Panc1 (cell line): Measurements from ENCODE around the gene TBC1D10B. TPM values are rescaled to one million over a fixed set of nuclear protein-coding genes. Genes with fewer than 3 reads are reported as not detected.
A peak's percentile ranks its signal among the peaks of the same experiment; 100 is the strongest.

ENCODE experiments used
- ATAC-seq: fragments of 200-7000 bp; cut with Tn5 transposase; 2 replicates; pipeline ENCODE4 v1.9.1; 2020; ENCODE audit warnings: mild to moderate bottlenecking, moderate library complexity
- BruUV-seq: library from RNA; stranded (reverse); fragments of 400-500 nt; replicated peaks from 2 replicates; lab custom pipeline; 2021; lab: Mats Ljungman, UMichigan
- CTCF ChIA-PET: fragments of 300-600 bp; sonication (Branson Sonifier 250); formaldehyde crosslinking; loops from one replicate; lab custom pipeline; 2022; ENCODE audit warnings: antibody characterized with exemption; lab: Charles Lee
- POLR2A ChIA-PET: fragments of 300-600 bp; sonication (Branson Sonifier 250); formaldehyde crosslinking; loops from one replicate; lab custom pipeline; 2022; ENCODE audit warnings: antibody characterized with exemption; lab: Charles Lee
- DNase-seq: peaks from one replicate; pipeline ENCODE4 v3.0.0-alpha.2; 2010; ENCODE audit warnings: low read depth, low spot score
- H3K27ac ChIP-seq: 2 replicates; pipeline ENCODE4 v1.5.1; 2011; ENCODE audit warnings: mild to moderate bottlenecking, low read length, inconsistent platforms
- H3K27me3 ChIP-seq: fragments of 200-500 bp; sonication (Bioruptor generic); 2 replicates; pipeline ENCODE4 v1.6.0; 2014; ENCODE audit warnings: low read length, inconsistent platforms; ENCODE audit not compliant: control insufficient read depth, insufficient read depth
- H3K36me3 ChIP-seq: fragments of 200-500 bp; sonication (Bioruptor generic); 2 replicates; pipeline ENCODE4 v1.5.1; 2014; ENCODE audit warnings: inconsistent platforms, mild to moderate bottlenecking, low read length, moderate library complexity; ENCODE audit not compliant: control insufficient read depth, insufficient read depth
- H3K4me1 ChIP-seq: 2 replicates; pipeline ENCODE4 v1.5.1; 2011; ENCODE audit warnings: inconsistent platforms, mild to moderate bottlenecking, low read length, moderate library complexity; ENCODE audit not compliant: control insufficient read depth, insufficient read depth
- H3K4me3 ChIP-seq, 2 experiments: 2 replicates each; pipeline ENCODE4 v1.5.1; 2011 to 2012; ENCODE audit warnings: low read depth in 2 of 2, low read length in 2 of 2, mild to moderate bottlenecking in 2 of 2, inconsistent platforms in 1 of 2, moderate library complexity in 1 of 2
- H3K9me3 ChIP-seq: fragments of 200-500 bp; sonication (Bioruptor generic); 2 replicates; pipeline ENCODE4 v1.5.1; 2014; ENCODE audit warnings: low read depth, mild to moderate bottlenecking, inconsistent platforms, low read length, moderate library complexity; ENCODE audit not compliant: control insufficient read depth, insufficient read depth
- CTCF ChIP-seq: fragments of 450-650 bp; IDR thresholded peaks from 2 replicates; pipeline ENCODE4 v1.5.1; 2017; ENCODE audit warnings: mild to moderate bottlenecking
- POLR2AphosphoS5 ChIP-seq: IDR thresholded peaks from 2 replicates; pipeline ENCODE4 v1.6.1; 2012; ENCODE audit warnings: mild to moderate bottlenecking, low read depth, low read length, moderate library complexity
- SIN3A ChIP-seq: IDR thresholded peaks from 2 replicates; pipeline ENCODE4 v1.6.1; 2012; ENCODE audit warnings: low read depth, mild to moderate bottlenecking, low read length, moderate library complexity, borderline replicate concordance; ENCODE audit not compliant: insufficient read depth
- TCF7L2 ChIP-seq: IDR thresholded peaks from 2 replicates; pipeline ENCODE4 v1.6.1; 2011; ENCODE audit warnings: mild to moderate bottlenecking, low read depth, low read length, inconsistent platforms
- in situ Hi-C: cut with HindIII; loops from 2 replicates; pipeline ENCODE4 v1.10.0; 2016; ENCODE audit warnings: low sequenced_read_pairs, low pct_unique_long_range_greater_than_20kb
- intact Hi-C: fragments of 100-400 bp; cut with micrococcal nuclease; formaldehyde crosslinking; loops from one replicate; pipeline ENCODE4 v1.10.0; 2022; ENCODE audit not compliant: unreplicated experiment
- total RNA-seq: library from RNA; stranded (reverse); gene quantifications from one replicate; pipeline ENCODE4 v1.2.1, GENCODE V29; 2021; ENCODE audit not compliant: unreplicated experiment
- TF ChIP-seq, protein P1 (sequence below), 2 experiments: IDR thresholded peaks; 2 replicates each; pipeline ENCODE4 v1.6.1; 2011 to 2012; ENCODE audit warnings: low read depth in 2 of 2, control low read depth in 1 of 2, low read length in 1 of 2, mild to moderate bottlenecking in 1 of 2, moderate library complexity in 1 of 2; ENCODE audit not compliant: insufficient read depth in 1 of 2

The TBC1D10B gene
- total RNA-seq, 1 experiment from 2014 or later, result 52.6 TPM

- Histone ChIP-seq H3K36me3 (no peaks in the 10 kb centered on the region), H3K4me1 (peaks cover 14% of the 10 kb centered on the region), H3K27ac (peak overlapping the region; percentile 93), H3K27me3 (no peaks in the 10 kb centered on the region), H3K4me3 (peak overlapping the region; percentile 85), H3K9me3 (no peaks in the 10 kb centered on the region)
- ATAC-seq (no peak), DNase-seq (no peak)
- in situ Hi-C loops (no loop called here), intact Hi-C loops (no loop called here)
- CTCF ChIA-PET, result interaction anchor here (0.6 to 1.6 kb wide), 5 partner anchors 13 to 275 kb away, joined by 3 to 9 read pairs (median 3); partner anchors contain the start of gene DCTPP1
- TF ChIP-seq, protein P1, sequence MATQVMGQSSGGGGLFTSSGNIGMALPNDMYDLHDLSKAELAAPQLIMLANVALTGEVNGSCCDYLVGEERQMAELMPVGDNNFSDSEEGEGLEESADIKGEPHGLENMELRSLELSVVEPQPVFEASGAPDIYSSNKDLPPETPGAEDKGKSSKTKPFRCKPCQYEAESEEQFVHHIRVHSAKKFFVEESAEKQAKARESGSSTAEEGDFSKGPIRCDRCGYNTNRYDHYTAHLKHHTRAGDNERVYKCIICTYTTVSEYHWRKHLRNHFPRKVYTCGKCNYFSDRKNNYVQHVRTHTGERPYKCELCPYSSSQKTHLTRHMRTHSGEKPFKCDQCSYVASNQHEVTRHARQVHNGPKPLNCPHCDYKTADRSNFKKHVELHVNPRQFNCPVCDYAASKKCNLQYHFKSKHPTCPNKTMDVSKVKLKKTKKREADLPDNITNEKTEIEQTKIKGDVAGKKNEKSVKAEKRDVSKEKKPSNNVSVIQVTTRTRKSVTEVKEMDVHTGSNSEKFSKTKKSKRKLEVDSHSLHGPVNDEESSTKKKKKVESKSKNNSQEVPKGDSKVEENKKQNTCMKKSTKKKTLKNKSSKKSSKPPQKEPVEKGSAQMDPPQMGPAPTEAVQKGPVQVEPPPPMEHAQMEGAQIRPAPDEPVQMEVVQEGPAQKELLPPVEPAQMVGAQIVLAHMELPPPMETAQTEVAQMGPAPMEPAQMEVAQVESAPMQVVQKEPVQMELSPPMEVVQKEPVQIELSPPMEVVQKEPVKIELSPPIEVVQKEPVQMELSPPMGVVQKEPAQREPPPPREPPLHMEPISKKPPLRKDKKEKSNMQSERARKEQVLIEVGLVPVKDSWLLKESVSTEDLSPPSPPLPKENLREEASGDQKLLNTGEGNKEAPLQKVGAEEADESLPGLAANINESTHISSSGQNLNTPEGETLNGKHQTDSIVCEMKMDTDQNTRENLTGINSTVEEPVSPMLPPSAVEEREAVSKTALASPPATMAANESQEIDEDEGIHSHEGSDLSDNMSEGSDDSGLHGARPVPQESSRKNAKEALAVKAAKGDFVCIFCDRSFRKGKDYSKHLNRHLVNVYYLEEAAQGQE (IDR thresholded peaks at IDR 0.05; ENCODE audit: insufficient read depth in 1 of 2, low read depth in 2 of 2, low read length in 1 of 2), result no peak
- 0 out of 2 replicates have a peak, but pooled peaks have one; percentile 36 for TF ChIP-seq SIN3A
- TF ChIP-seq TCF7L2, result no peak
- TF ChIP-seq POLR2AphosphoS5, result no peak
- POLR2A ChIA-PET, result interaction anchor here (0.6 kb wide), 1 partner anchor 234 kb away, joined by 4 read pairs; no protein-coding TSS in a partner anchor
- BruUV-seq, result no TSS peak
These were observed 25.8 kb upstream of the TBC1D10B start for GRCh38 chr16:30395992-30396585.

GRCh38 chr16:30395155-30395991 lies 25.1 kb upstream of the TBC1D10B start, which contains the start of gene ZNF48:
TSS of gene ZNF48 (plus strand) at chr16:30395420. CDS start at chr16:30395795, 375 bp downstream.
- ChIA-PET CTCF (interaction anchor here (0.6 to 1.6 kb wide), 5 partner anchors 14 to 276 kb away, joined by 3 to 9 read pairs (median 3); partner anchors contain the start of gene DCTPP1), POLR2A (interaction anchor here (0.6 kb wide), 2 partner anchors 234 to 506 kb away, joined by 3 to 4 read pairs; no protein-coding TSS in a partner anchor)
- intact Hi-C loops, result no loop called here
- Histone ChIP-seq H3K9me3 (no peaks in the 10 kb centered on the region), H3K4me3 (peak within 1 kb of the TSS; percentile 85), H3K36me3 (no peaks in the 10 kb centered on the region), H3K27me3 (no peaks in the 10 kb centered on the region), H3K4me1 (peaks cover 14% of the 10 kb centered on the region), H3K27ac (peak within 1 kb of the TSS; percentile 93)
- in situ Hi-C loops, result no loop called here
- BruUV-seq, result no TSS peak
- TF ChIP-seq, protein P1 (IDR thresholded peaks at IDR 0.05; ENCODE audit: insufficient read depth in 1 of 2, low read depth in 2 of 2, low read length in 1 of 2), result no peak
- TF ChIP-seq POLR2AphosphoS5 (no peak; the same call in 1 of the 2 replicates), TCF7L2 (no peak), CTCF (peak; percentile 82; the same call in 1 of the 2 replicates), SIN3A (0 out of 2 replicates have a peak, but pooled peaks have one; percentile 71)
- no peak for DNase-seq
- ATAC-seq, result peak; percentile 90
